Caco-2 (cell line): ENCODE measurements around the gene PPM1J. TPM values are rescaled to one million over a fixed set of nuclear protein-coding genes. Genes with fewer than 3 reads are reported as not detected.

Source experiments
- BruUV-seq: library from RNA; stranded (reverse); fragments of 400-500 nt; replicated peaks from 2 replicates; lab custom pipeline; 2021; lab: Mats Ljungman, UMichigan
- CTCF ChIA-PET: fragments of 300-600 bp; sonication (Branson Sonifier 250); formaldehyde crosslinking; loops from one replicate; lab custom pipeline; 2022; ENCODE audit warnings: antibody characterized with exemption; lab: Charles Lee
- POLR2A ChIA-PET: fragments of 300-600 bp; sonication (Branson Sonifier 250); formaldehyde crosslinking; loops from one replicate; lab custom pipeline; 2022; ENCODE audit warnings: antibody characterized with exemption; lab: Charles Lee
- DNase-seq, 2 experiments: peaks; one replicate each; pipeline versions ENCODE4 v3.0.0 to v3.0.0-alpha.2; 2020 to 2022
- H3K27me3 ChIP-seq: replicated peaks from 2 replicates; pipeline ENCODE4 v1.6.0; 2011; ENCODE audit warnings: low read length; ENCODE audit not compliant: control insufficient read depth, insufficient read depth
- H3K36me3 ChIP-seq: 2 replicates; pipeline ENCODE4 v1.5.1; 2011; ENCODE audit warnings: low read length; ENCODE audit not compliant: control insufficient read depth, insufficient read depth
- H3K4me1 ChIP-seq: fragments of 250-450 bp; sonication (Bioruptor Pico); 2 replicates; pipeline ENCODE4 v1.5.1; 2020; ENCODE audit warnings: mild to moderate bottlenecking
- H3K4me3 ChIP-seq: 2 replicates; pipeline ENCODE4 v1.5.1; 2011; ENCODE audit warnings: low read depth, mild to moderate bottlenecking, control low read depth, low read length
- H3K9me3 ChIP-seq: fragments of 250-450 bp; sonication (Bioruptor Pico); 2 replicates; pipeline ENCODE4 v1.5.1; 2020; ENCODE audit warnings: mild to moderate bottlenecking, moderate library complexity
- H3K27ac Mint-ChIP-seq: one replicate; pipeline ENCODE4 v1.8.0; 2022; ENCODE audit warnings: mixed read lengths; ENCODE audit not compliant: unreplicated experiment
- H3K27me3 Mint-ChIP-seq: one replicate; pipeline ENCODE4 v1.8.0; 2022; ENCODE audit warnings: mixed read lengths; ENCODE audit not compliant: insufficient read depth, unreplicated experiment
- H3K36me3 Mint-ChIP-seq: one replicate; pipeline ENCODE4 v1.8.0; 2022; ENCODE audit warnings: mild to moderate bottlenecking, mixed read lengths; ENCODE audit not compliant: insufficient read depth, unreplicated experiment
- H3K4me1 Mint-ChIP-seq: one replicate; pipeline ENCODE4 v1.8.0; 2022; ENCODE audit warnings: low read depth, mixed read lengths; ENCODE audit not compliant: unreplicated experiment
- H3K4me3 Mint-ChIP-seq: one replicate; pipeline ENCODE4 v1.8.0; 2022; ENCODE audit warnings: mild to moderate bottlenecking, moderate library complexity, mixed read lengths; ENCODE audit not compliant: unreplicated experiment
- H3K9me3 Mint-ChIP-seq: one replicate; pipeline ENCODE4 v1.8.0; 2022; ENCODE audit warnings: mixed read lengths; ENCODE audit not compliant: unreplicated experiment
- CTCF ChIP-seq, 2 experiments: fragments of 200-600 bp in 1 of 2; IDR thresholded peaks; 1 replicate in 1 of 2; 2 replicates in 1 of 2; pipeline versions ENCODE4 v1.5.1 to v1.8.0; 2011 to 2022; ENCODE audit warnings: antibody characterized with exemption in 1 of 2, control low read depth in 1 of 2, inconsistent platforms in 1 of 2, low read depth in 1 of 2, low read length in 1 of 2, mild to moderate bottlenecking in 1 of 2, moderate library complexity in 1 of 2; ENCODE audit not compliant: insufficient read depth in 1 of 2, severe bottlenecking in 1 of 2, unreplicated experiment in 1 of 2
- intact Hi-C: fragments of 100-400 bp; cut with micrococcal nuclease; formaldehyde crosslinking; loops from one replicate; pipeline ENCODE4 v1.10.0; 2022; ENCODE audit not compliant: unreplicated experiment
- total RNA-seq: library from RNA; stranded (reverse); gene quantifications from 2 replicates; pipeline ENCODE4 v1.2.3, GENCODE V29; 2022

The PPM1J gene
- total RNA-seq, 1 experiment from 2014 or later, result 1.5 TPM

GRCh38 chr1:112696578-112697314 is 18.4 kb downstream of the PPM1J start:
- no TSS peak for BruUV-seq
- intact Hi-C loops, result no loop called here
- Histone ChIP-seq H3K4me1 (peaks cover 42% of the 10 kb centered on the region), H3K9me3 (no peaks in the 10 kb centered on the region), H3K36me3 (peaks cover 1% of the 10 kb centered on the region; the same call in 1 of the 2 replicates), H3K27me3 (no peaks in the 10 kb centered on the region), H3K4me3 (no peak overlapping the region)
- H3K9me3 Mint-ChIP-seq, result no peaks in the 10 kb centered on the region
- DNase-seq, result no peak
- H3K4me3 Mint-ChIP-seq, result no peak overlapping the region
- no peak for TF ChIP-seq CTCF (IDR thresholded peaks at IDR 0.05; ENCODE audit: insufficient read depth in 1 of 2, low read depth in 1 of 2, low read length in 1 of 2, severe bottlenecking in 1 of 2, unreplicated experiment in 1 of 2)
- CTCF ChIA-PET, result interaction anchor here (2.7 kb wide), 1 partner anchor 11 kb away, joined by 10 read pairs; the partner anchor contains the start of gene RHOC
- no peak overlapping the region for H3K27ac Mint-ChIP-seq
- H3K4me1 Mint-ChIP-seq, result peaks cover 22% of the 10 kb centered on the region
- peaks cover 67% of the 10 kb centered on the region for H3K36me3 Mint-ChIP-seq
- POLR2A ChIA-PET, result no interaction called here
- H3K27me3 Mint-ChIP-seq, result no peaks in the 10 kb centered on the region

GRCh38 chr1:112695276-112695675 is 19.9 kb downstream of the PPM1J start:
- Mint-ChIP-seq H3K27ac (no peak overlapping the region), H3K4me1 (peaks cover 14% of the 10 kb centered on the region), H3K4me3 (no peak overlapping the region), H3K36me3 (peaks cover 60% of the 10 kb centered on the region), H3K27me3 (no peaks in the 10 kb centered on the region), H3K9me3 (no peaks in the 10 kb centered on the region)
- no TSS peak for BruUV-seq
- intact Hi-C loops, result no loop called here
- Histone ChIP-seq H3K9me3 (no peaks in the 10 kb centered on the region), H3K36me3 (peaks cover 1% of the 10 kb centered on the region; the same call in 1 of the 2 replicates), H3K4me3 (no peak overlapping the region), H3K4me1 (peaks cover 27% of the 10 kb centered on the region), H3K27me3 (no peaks in the 10 kb centered on the region)
- CTCF ChIA-PET, result no interaction called here
- TF ChIP-seq CTCF (IDR thresholded peaks at IDR 0.05; ENCODE audit: insufficient read depth in 1 of 2, low read depth in 1 of 2, low read length in 1 of 2, severe bottlenecking in 1 of 2, unreplicated experiment in 1 of 2), result no peak
- DNase-seq, result no peak
- POLR2A ChIA-PET, result no interaction called here

- Mint-ChIP-seq H3K36me3 (peaks cover 60% of the 10 kb centered on the region), H3K9me3 (no peaks in the 10 kb centered on the region)
- H3K27me3 ChIP-seq, result no peaks in the 10 kb centered on the region
Measured at GRCh38 chr1:112694363-112694929, 20.7 kb downstream of the PPM1J start.

More at GRCh38 chr1:112694363-112694929, 20.7 kb downstream of the PPM1J start:
- no peak overlapping the region for H3K4me3 ChIP-seq
- Mint-ChIP-seq H3K27ac (no peak overlapping the region), H3K4me3 (no peak overlapping the region), H3K4me1 (peaks cover 10% of the 10 kb centered on the region), H3K27me3 (no peaks in the 10 kb centered on the region)
- DNase-seq, result no peak
- ChIA-PET POLR2A (no interaction called here), CTCF (interaction anchor here (0.6 kb wide), 1 partner anchor 10 kb away, joined by 3 read pairs; no protein-coding TSS in a partner anchor)
- H3K9me3 ChIP-seq, result no peaks in the 10 kb centered on the region
- TF ChIP-seq CTCF (IDR thresholded peaks at IDR 0.05; ENCODE audit: insufficient read depth in 1 of 2, low read depth in 1 of 2, low read length in 1 of 2, severe bottlenecking in 1 of 2, unreplicated experiment in 1 of 2), result no peak
- H3K36me3 ChIP-seq, result peaks cover 1% of the 10 kb centered on the region; the same call in 1 of the 2 replicates
- no TSS peak for BruUV-seq
- intact Hi-C loops, result no loop called here
- peaks cover 19% of the 10 kb centered on the region for H3K4me1 ChIP-seq
